ENCODE data around the gene PRR30.
A peak's percentile ranks its signal among the peaks of the same experiment; 100 is the strongest.
"Not testable (repeated sequence)": the region's sequence is repeated elsewhere in the genome, so short reads cannot be mapped to it uniquely, and the experiment has no call there.

PRR30 gene

GRCh38 chr2:27128668-27129571 lies 10.3 kb downstream of the PRR30 start:
- peak; percentile 41 for DNase-seq (ENCODE audit: low spot score)

GRCh38 chr2:27127883-27128667 lies 11.1 kb downstream of the PRR30 start:
- DNase-seq (ENCODE audit: low spot score), result no peak

DNA sequence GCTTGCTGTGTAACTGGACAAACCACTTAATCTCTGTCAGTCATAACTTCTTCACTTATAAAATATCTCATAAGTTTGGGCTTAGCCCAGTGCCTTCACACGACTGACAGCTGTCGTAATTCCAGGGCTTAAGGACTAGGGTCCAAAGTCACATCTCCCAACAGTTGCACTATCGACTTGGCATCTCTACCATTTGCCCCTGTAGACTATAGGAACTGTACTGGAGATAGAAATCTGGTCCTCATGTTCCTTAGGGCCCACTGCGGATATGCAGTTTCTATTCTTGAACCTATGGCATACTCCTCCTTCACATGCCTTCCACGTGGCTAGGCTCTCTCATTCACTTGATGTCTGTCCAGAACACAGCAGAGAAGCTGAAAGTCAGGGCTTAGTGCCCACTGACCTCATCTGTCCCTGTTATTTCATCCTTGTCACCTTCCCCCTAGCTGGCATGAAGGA lies 12.9 kb downstream of the PRR30 start:
- no peak for DNase-seq (ENCODE audit: low spot score)

DNA sequence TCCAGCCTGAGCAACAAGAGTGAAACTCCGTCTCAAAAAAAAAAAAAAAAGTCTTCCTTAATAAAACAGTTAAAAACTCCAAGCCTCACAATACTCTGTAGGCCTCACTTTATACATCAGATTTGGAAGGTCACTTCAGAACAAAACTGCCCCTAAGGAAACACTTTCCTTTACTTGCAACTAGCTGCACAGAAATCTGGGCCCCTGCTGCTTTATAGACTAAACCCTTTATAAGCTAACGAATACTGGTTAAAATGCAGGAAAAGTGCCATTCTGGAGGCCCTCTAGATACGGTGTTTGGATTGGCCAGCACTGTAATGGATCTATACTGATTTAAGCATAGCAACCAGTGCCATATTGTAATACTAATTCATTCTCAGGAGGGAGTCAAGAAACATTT lies 14.1 kb downstream of the PRR30 start:
- no peak for DNase-seq (ENCODE audit: low spot score)

GRCh38 chr2:27123302-27124150 lies 15.7 kb downstream of the PRR30 start, which contains the start of gene ABHD1:
Gene ABHD1, plus strand, starts transcription at chr2:27123815. Its CDS starts 134 bp downstream, at chr2:27123949.
- DNase-seq (ENCODE audit: low spot score), result no peak

DNA sequence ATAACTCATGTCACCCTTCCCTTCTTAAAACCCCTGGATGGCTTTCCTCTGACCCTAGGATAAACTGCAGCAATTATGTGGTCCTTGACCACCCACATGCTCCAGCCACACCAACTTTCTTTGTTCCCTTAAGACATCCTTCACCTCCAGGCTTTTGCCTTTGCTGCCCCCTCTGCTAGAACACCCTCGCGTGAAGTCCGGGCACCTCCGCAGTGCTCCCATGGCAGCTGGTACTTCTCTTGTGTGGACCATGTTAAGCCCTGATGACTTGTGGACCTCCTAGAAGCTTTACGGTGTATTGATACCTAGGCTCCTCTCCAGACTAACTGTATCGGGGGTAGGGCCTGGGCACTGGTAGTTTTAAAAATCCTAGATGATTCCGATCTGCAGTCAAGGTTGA lies 16.4 kb downstream of the PRR30 start:
- peak; percentile 31 for DNase-seq (ENCODE audit: low spot score)

GRCh38 chr2:27121906-27122305 lies 17.3 kb downstream of the PRR30 start:
- DNase-seq (ENCODE audit: low spot score), result peak; percentile 17

DNA sequence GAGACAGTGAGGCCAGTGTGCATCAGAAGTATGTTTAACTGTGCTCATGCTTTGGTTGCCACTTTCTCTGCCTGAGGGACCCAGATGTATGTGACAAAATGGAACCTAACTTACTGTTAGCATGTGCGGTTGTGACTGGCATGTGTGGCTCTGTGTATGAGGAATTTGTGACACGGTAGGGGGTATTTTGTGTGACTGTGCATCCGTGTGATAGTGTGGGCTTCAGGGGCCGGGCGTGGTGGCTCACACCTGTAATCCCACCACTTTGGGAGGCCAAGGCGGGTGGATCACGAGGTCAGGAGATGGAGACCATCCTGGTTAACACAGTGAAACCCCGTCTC lies 19.9 kb downstream of the PRR30 start:
- DNase-seq (ENCODE audit: low spot score), result not testable (repeated sequence)

- no peak for DNase-seq (ENCODE audit: low spot score)
Observed at GRCh38 chr2:27118525-27119329, 20.5 kb downstream of the PRR30 start, which contains the start of gene CGREF1. Gene CGREF1, minus strand, starts transcription at chr2:27119128. Its CDS starts 14,762 bp downstream, at chr2:27104366.

- DNase-seq (ENCODE audit: low spot score), result no peak
Observed at GRCh38 chr2:27117995-27118524, 21.1 kb downstream of the PRR30 start.

DNA sequence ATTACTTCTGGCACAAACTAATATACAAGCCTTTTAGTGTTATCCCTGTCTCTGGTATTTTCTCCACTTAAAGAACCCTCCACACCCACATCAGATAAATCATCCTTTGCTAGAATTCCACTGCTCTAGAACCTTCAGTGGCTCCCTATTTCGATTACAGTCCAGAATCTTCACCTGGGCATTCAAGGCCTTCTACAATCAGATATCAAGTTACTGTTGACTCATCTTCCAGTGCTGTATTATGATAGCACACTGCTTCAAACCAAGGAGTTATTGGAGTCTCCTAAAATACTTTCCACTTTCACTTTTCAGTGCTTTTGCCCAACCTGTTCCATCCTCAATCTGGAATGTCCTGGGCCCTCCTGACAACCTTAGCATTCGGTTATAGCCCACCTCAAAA lies 23.7 kb downstream of the PRR30 start:
- DNase-seq (ENCODE audit: low spot score), result no peak

DNA sequence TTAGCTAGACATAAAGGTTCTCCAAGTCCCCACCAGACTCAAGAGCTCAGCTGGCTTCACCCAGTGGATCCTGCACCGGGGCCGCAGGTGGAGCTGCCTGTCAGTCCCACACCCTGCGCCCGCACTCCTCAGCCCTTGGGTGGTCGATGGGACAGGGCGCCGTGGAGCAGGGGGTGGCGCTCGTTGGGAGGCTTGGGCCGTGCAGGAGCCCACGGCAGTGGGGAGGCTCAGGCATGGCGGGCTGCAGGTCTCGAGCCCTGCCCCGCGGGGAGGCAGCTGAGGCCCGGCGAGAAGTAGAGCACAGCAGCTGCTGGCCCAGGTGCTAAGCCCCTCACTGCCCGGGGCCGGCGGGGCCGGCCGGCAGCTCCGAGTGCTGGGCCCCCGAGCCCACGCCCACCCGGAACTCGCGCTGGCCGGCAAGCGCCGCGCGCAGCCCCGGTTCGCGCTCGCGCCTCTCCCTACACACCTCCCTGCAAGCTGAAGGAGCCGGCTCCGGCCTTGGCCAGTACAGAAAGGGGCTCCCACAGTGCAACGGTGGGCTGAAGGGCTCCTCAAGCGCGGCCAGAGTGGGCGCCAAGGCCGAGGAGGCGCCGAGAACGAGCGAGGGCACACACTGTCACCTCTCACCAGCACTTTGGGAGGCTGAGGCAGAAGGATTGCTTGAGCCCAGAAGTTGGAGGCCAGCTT lies 27.7 kb downstream of the PRR30 start:
- DNase-seq (ENCODE audit: low spot score), result not testable (repeated sequence)

GRCh38 chr2:27110603-27111352 lies 28.4 kb downstream of the PRR30 start:
- not testable (repeated sequence) for DNase-seq (ENCODE audit: low spot score)

DNA sequence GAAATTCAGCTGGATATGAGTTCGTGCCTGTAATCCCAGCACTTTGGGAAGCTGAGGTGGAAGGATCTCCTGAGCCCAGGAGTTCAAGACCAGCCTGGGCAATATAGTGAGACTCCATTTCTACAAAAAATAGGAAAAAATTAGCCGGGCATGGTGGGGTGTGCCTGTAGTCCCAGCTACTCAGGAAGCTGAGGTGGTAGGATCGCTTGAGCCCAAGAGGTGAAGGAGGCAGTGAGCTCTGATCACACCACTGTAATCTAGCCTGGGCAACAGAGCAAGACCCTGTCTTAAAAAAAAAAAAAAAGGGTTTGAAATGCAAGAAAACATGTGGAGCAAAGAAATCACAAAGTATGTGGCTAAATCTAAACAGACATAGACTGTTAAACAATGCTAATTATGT lies 30.1 kb downstream of the PRR30 start:
- no peak for DNase-seq (ENCODE audit: low spot score)

DNA sequence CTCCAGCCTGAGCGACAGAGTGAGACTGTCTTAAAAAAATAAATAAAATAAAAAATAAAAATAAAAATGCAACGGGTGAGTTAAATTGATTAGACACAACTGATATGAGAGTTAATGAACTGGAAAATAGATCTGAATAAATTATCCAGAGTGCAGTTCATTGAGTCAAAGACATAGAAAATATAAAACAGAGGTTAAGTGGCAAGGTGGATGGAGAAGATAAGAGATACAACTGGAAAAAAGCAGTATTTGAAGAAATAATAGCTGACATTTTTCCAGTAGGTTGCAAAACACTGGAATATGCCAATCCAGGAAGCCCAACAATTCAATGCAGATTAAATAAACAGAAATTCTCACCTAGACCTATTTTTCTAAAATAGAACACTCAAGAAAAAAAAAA lies 31.0 kb downstream of the PRR30 start:
- no peak for DNase-seq (ENCODE audit: low spot score)

DNA sequence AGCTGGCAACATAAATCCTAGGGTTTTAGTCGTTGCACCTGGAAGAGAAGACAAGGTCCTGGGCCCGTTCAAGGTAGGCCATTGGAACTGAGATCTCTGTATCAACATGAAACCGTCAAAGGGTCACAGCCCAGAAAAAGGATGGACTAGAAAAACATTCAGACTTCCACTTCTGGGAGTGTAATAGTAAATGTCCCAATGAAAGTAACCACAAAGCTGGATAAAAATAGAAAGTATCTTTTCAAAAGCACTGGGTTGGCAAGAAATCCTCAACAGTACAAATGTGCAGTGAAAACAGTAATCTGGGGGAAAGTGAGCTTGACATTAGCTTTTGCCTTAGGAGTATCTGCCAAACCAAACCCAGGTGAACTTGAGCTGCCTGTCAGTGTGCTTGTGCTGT lies 33.2 kb downstream of the PRR30 start:
- DNase-seq (ENCODE audit: low spot score), result no peak

GRCh38 chr2:27102329-27102728 lies 36.9 kb downstream of the PRR30 start:
- DNase-seq (ENCODE audit: low spot score), result no peak

- DNase-seq (ENCODE audit: low spot score), result no peak
Observed at GRCh38 chr2:27100036-27100435, 39.2 kb downstream of the PRR30 start.

DNA sequence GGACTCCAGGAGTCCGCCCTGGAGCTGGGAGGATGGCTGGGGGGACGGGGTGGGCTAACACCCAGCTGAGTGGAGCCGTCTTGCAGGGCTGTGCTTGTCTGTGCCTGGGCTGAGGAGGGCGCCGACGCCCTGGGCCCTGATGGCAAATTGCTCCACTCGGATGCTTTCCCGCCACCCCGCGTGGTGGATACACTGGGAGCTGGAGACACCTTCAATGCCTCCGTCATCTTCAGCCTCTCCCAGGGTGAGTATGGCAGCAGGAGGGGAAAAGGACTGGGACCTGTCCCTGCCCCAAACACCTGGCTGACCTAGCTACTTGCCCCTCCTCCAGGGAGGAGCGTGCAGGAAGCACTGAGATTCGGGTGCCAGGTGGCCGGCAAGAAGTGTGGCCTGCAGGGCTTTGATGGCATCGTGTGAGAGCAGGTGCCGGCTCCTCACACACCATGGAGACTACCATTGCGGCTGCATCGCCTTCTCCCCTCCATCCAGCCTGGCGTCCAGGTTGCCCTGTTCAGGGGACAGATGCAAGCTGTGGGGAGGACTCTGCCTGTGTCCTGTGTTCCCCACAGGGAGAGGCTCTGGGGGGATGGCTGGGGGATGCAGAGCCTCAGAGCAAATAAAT lies 39.8 kb downstream of the PRR30 start:
- no peak for DNase-seq (ENCODE audit: low spot score)
